ENCODE data around the gene BBLN. TPM values are rescaled to one million over a fixed set of nuclear protein-coding genes. Genes with fewer than 3 reads are reported as not detected.

Gene BBLN
- total RNA-seq, 1 experiment from 2014 or later: 74.9 TPM

DNA sequence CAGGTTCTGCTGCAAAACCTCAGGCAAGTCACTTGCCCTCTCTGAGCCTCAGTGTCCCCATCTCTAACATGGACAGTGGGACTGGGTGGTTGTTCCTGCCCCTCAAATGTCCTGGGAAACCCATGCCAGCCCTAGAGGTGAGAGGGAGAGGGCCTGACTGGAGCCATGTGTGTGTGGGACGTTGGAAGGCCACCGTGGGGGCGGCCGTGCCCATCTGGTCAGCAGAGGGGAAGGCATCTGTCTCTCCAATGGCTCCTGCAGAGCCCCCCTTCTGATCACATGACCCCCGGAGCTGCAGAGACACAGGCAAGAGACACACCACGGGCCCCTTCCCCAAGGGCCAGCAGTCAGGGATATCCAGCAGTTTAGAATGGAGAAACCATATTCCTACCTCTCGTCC, 44.8 kb downstream of the BBLN start:
- Histone ChIP-seq H4K20me1 (ENCODE audit: control insufficient read depth, insufficient read depth, insufficient read length) (no peaks in the 10 kb centered on the region), H4K5ac (ENCODE audit: insufficient read length, low read depth, low read length) (no peak overlapping the region), H3K9ac (ENCODE audit: extremely low read depth, insufficient read length, low read length) (no peak overlapping the region), H2BK20ac (ENCODE audit: low read depth, low read length, poor library complexity, severe bottlenecking) (no peak overlapping the region), H2BK12ac (ENCODE audit: insufficient read length, low read depth, low read length) (no peak overlapping the region), H3K23me2 (ENCODE audit: insufficient read length, low read depth, low read length, poor library complexity, severe bottlenecking) (peaks cover 8% of the 10 kb centered on the region), H3K27ac (ENCODE audit: insufficient read length, low read depth, low read length) (no peak overlapping the region), H3K18ac (ENCODE audit: insufficient read length, low read depth, low read length) (no peak overlapping the region), H3K79me1 (ENCODE audit: insufficient read depth, low read depth, low read length, poor library complexity, severe bottlenecking) (no peaks in the 10 kb centered on the region), H3K56ac (ENCODE audit: insufficient read length, low read depth, low read length) (no peak overlapping the region), H3K9me3 (ENCODE audit: control insufficient read depth, low read depth, low read length) (no peaks in the 10 kb centered on the region), H2AFZ (ENCODE audit: low read length) (no peak overlapping the region), H3K79me2 (ENCODE audit: insufficient read depth, low read length) (no peaks in the 10 kb centered on the region), H2BK15ac (ENCODE audit: low read depth, low read length) (no peak overlapping the region), H2BK5ac (ENCODE audit: insufficient read length, low read length) (no peak overlapping the region), H3T11ph (ENCODE audit: low read length) (no peak overlapping the region), H3K23ac (ENCODE audit: insufficient read length, low read depth, low read length) (no peak overlapping the region), H3K27me3 (ENCODE audit: insufficient read depth, low read length) (no peaks in the 10 kb centered on the region), H4K91ac (ENCODE audit: insufficient read length, low read depth, low read length) (no peak overlapping the region), H3K4me1 (ENCODE audit: insufficient read depth, low read length) (peaks cover 6% of the 10 kb centered on the region; the same call in 1 of the 2 replicates), H3K14ac (ENCODE audit: insufficient read depth, low read length) (peak overlapping the region; percentile 73; the same call in 1 of the 2 replicates), H3K4me2 (ENCODE audit: insufficient read depth, insufficient read length, low read length) (peak overlapping the region; percentile 83), H2AK5ac (ENCODE audit: insufficient read length, low read length) (no peak overlapping the region), H2BK120ac (ENCODE audit: low read depth, low read length, poor library complexity, severe bottlenecking) (no peak overlapping the region), H3K4ac (ENCODE audit: low read depth, low read length) (no peak overlapping the region), H4K8ac (replicated peaks; ENCODE audit: insufficient read length, low read depth, low read length) (no peak overlapping the region)
- Mint-ChIP-seq H3K9me3 (no peaks in the 10 kb centered on the region), H3K36me3 (ENCODE audit: insufficient read depth in 1 of 3, low read depth in 3 of 3) (peaks cover 4 to 5% (median 5%) of the 10 kb centered on the region in 3 experiments; a peak in 5 of 7 replicates), H3K27me3 (ENCODE audit: low read depth) (no peaks in the 10 kb centered on the region; the same call in 1 of the 2 replicates), H3K4me3 (peak overlapping the region; percentile 80 to 90), H3K27ac (no peak overlapping the region), H3K4me1 (peaks cover 23 to 28% of the 10 kb centered on the region in 2 experiments)
- TF ChIP-seq, protein P1, sequence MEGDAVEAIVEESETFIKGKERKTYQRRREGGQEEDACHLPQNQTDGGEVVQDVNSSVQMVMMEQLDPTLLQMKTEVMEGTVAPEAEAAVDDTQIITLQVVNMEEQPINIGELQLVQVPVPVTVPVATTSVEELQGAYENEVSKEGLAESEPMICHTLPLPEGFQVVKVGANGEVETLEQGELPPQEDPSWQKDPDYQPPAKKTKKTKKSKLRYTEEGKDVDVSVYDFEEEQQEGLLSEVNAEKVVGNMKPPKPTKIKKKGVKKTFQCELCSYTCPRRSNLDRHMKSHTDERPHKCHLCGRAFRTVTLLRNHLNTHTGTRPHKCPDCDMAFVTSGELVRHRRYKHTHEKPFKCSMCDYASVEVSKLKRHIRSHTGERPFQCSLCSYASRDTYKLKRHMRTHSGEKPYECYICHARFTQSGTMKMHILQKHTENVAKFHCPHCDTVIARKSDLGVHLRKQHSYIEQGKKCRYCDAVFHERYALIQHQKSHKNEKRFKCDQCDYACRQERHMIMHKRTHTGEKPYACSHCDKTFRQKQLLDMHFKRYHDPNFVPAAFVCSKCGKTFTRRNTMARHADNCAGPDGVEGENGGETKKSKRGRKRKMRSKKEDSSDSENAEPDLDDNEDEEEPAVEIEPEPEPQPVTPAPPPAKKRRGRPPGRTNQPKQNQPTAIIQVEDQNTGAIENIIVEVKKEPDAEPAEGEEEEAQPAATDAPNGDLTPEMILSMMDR (conservative IDR thresholded peaks at IDR 0.05): no peak
- no peak for DNase-seq
- WGBS (ENCODE audit: extremely low coverage, insufficient read length, low lambda C conversion rate): no CpG with 5 or more reads among the region's 7 CpGs
